Lung (tissue), 12 donors: ENCODE data around the gene BCAS1. TPM values are rescaled to one million over a fixed set of nuclear protein-coding genes. Genes with fewer than 3 reads are reported as not detected.

Experiments
- ATAC-seq: fragments of 200-7000 bp; cut with Tn5 transposase; one replicate; pipeline ENCODE4 v1.9.1; 2020; ENCODE audit warnings: moderate number of reproducible peaks; ENCODE audit not compliant: insufficient read depth, low FRiP score
- DNase-seq, 3 donors: peaks; one replicate each; pipeline ENCODE4 v3.0.0-alpha.2; 2013 to 2017
- H3K27ac ChIP-seq, 2 donors: one replicate each; pipeline ENCODE4 v1.5.1; 2013; ENCODE audit warnings: mild to moderate bottlenecking in 2 of 2, moderate library complexity in 2 of 2, control low read depth in 1 of 2, inconsistent platforms in 1 of 2, low read depth in 1 of 2, low read length in 1 of 2
- H3K27me3 ChIP-seq, 3 donors: one replicate each; pipeline ENCODE4 v1.5.1; 2013; ENCODE audit warnings: low read length in 2 of 3; ENCODE audit not compliant: control insufficient read depth in 3 of 3, insufficient read depth in 3 of 3
- H3K36me3 ChIP-seq, 4 donors: one replicate each; pipeline ENCODE4 v1.5.1; 2013; ENCODE audit warnings: low read length in 4 of 4, mild to moderate bottlenecking in 1 of 4, moderate library complexity in 1 of 4; ENCODE audit not compliant: control insufficient read depth in 4 of 4, insufficient read depth in 4 of 4
- H3K4me1 ChIP-seq, 5 donors: one replicate each; pipeline ENCODE4 v1.5.1; 2013; ENCODE audit warnings: low read length in 5 of 5, mild to moderate bottlenecking in 2 of 5, moderate library complexity in 1 of 5; ENCODE audit not compliant: control insufficient read depth in 5 of 5, insufficient read depth in 5 of 5
- H3K4me3 ChIP-seq: one replicate; pipeline ENCODE4 v1.5.1; 2013; ENCODE audit warnings: mild to moderate bottlenecking, control low read depth, moderate library complexity
- H3K9ac ChIP-seq, 2 donors: one replicate each; pipeline ENCODE4 v1.5.1; 2013; ENCODE audit warnings: low read length in 2 of 2, control low read depth in 1 of 2; ENCODE audit not compliant: insufficient read depth in 1 of 2
- H3K9me3 ChIP-seq, 4 donors: one replicate each; pipeline ENCODE4 v1.5.1; 2013; ENCODE audit warnings: low read length in 3 of 4, mild to moderate bottlenecking in 1 of 4, moderate library complexity in 1 of 4; ENCODE audit not compliant: control insufficient read depth in 4 of 4, insufficient read depth in 3 of 4
- WGBS, 2 donors: extraction: QIAGEN DNeasy Blood & Tissue Kit; methylation state at CpG; one replicate each; pipeline ENCODE4 v1.1.7; 2013; 5-methylcytosine and 5-hydroxymethylcytosine counted together
- polyA plus RNA-seq, 2 donors: library from polyadenylated mRNA; stranded (reverse); fragments of 200-250 nt; gene quantifications; one replicate each; pipeline ENCODE4 v1.2.1, GENCODE V29; 2013
- total RNA-seq, 2 donors: library from RNA; depleted of rRNA in 1 of 2; stranded (reverse); fragments of >200 nt in 1 of 2; gene quantifications; one replicate each; pipeline ENCODE4 v1.2.1, GENCODE V29; 2014 to 2021
- TF ChIP-seq, protein P1 (sequence below): IDR thresholded peaks from 2 replicates; pipeline ENCODE4 v1.5.1; 2012; ENCODE audit warnings: mild to moderate bottlenecking; ENCODE audit errors: control extremely low read depth, extremely low read depth
- donor health status: control.
- donor health status: control.
- donor health status: Bipolar disorder and iron deficiency.
- donor health status: healthy.
- donor health status: DM: yes; HTN: yes; CAD: no.

BCAS1 gene
- total and polyA plus RNA-seq, 4 donors: 1.2 to 4.0 (median 2.3) TPM

DNA sequence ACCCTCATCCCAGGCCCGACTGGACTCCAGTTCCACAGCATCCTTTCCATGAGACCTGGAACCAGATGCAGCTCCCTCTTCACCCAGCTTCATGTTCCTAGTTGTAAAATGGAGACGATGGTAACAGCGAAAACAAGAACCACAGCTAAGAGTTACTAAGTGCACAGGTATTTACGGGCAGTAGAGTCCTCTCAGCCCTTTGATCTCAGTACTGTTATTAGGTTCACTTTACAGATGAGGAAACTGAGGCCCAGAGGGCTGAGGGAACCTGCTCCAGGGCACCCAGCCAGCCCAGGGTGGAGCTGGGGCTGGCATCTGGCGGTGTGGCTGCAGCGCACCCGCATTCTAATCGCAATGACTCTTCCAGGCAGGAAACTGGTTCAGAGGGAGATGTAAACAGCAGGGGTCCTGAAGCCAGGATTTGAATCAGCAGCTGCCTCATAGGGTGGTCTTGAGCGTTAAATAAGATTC lies 858 bp downstream of the BCAS1 start:
- Histone ChIP-seq H3K4me1 (peaks cover 0 to 7% (median 0%) of the 10 kb centered on the region in 5 donors), H3K27ac (no peak overlapping the region), H3K36me3 (no peaks in the 10 kb centered on the region), H3K4me3 (no peak overlapping the region), H3K27me3 (no peaks in the 10 kb centered on the region), H3K9ac (no peak overlapping the region), H3K9me3 (no peaks in the 10 kb centered on the region)
- no peak for ATAC-seq
- WGBS, 2 donors: 78 to 90% methylated on average over 9 of the region's 9 CpGs
- TF ChIP-seq, protein P1, sequence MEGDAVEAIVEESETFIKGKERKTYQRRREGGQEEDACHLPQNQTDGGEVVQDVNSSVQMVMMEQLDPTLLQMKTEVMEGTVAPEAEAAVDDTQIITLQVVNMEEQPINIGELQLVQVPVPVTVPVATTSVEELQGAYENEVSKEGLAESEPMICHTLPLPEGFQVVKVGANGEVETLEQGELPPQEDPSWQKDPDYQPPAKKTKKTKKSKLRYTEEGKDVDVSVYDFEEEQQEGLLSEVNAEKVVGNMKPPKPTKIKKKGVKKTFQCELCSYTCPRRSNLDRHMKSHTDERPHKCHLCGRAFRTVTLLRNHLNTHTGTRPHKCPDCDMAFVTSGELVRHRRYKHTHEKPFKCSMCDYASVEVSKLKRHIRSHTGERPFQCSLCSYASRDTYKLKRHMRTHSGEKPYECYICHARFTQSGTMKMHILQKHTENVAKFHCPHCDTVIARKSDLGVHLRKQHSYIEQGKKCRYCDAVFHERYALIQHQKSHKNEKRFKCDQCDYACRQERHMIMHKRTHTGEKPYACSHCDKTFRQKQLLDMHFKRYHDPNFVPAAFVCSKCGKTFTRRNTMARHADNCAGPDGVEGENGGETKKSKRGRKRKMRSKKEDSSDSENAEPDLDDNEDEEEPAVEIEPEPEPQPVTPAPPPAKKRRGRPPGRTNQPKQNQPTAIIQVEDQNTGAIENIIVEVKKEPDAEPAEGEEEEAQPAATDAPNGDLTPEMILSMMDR: no peak
- no peak for DNase-seq

DNA sequence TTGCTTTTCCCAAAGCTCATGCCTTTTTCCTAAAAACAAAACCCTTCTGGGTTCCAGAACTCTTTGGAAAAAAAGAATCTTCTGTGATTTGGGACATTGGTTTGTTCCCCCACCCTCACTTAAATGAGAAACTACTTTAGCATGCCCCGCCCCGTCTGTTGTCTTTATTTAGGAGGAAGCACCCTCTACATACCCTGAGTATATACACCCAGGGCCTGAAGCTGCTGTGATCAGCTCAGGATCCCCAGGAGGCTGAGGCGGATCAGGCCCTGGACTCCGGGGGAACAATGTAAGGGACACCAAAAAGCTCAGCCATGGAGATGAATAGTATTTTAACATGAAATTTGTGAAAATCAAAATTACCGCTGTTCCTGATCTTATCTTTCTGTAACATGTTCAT lies 1.4 kb downstream of the BCAS1 start:
- Histone ChIP-seq H3K36me3 (no peaks in the 10 kb centered on the region), H3K4me1 (peaks cover 0 to 7% (median 0%) of the 10 kb centered on the region in 5 donors), H3K9ac (no peak overlapping the region), H3K4me3 (no peak overlapping the region), H3K27ac (no peak overlapping the region), H3K27me3 (no peaks in the 10 kb centered on the region), H3K9me3 (no peaks in the 10 kb centered on the region)
- TF ChIP-seq, protein P1: no peak
- DNase-seq (no peak), ATAC-seq (no peak)
- WGBS, 2 donors: 92 to 99% methylated on average over 5 of the region's 5 CpGs

DNA sequence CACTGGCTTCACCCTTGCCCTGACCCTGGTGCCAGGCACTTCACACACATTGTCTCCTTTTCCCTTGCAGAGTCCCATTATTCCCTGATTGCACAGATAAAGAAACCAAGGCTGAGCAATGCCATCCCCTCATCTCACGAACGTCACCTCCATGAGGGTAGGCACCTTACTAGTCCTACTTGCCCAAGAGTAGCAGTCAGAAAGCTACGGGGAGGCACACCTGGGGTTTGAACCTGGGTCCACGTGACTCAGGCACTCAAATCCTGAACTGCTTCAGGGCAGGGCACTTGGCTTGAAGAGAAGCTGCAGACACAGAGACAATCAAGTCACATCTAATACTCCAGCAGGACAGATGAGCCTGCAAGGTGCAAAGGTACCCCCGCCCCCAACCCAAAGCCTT lies 1.9 kb downstream of the BCAS1 start:
- no peak overlapping the region for H3K9ac ChIP-seq
- ATAC-seq (no peak), DNase-seq (no peak)
- TF ChIP-seq, protein P1: no peak
- no peaks in the 10 kb centered on the region for H3K27me3 ChIP-seq
- WGBS, 2 donors: 91 to 96% methylated on average over 5 of the region's 5 CpGs
- no peak overlapping the region for H3K27ac ChIP-seq
- H3K9me3 ChIP-seq: no peaks in the 10 kb centered on the region
- H3K4me3 ChIP-seq: no peak overlapping the region
- peaks cover 0 to 7% (median 0%) of the 10 kb centered on the region in 5 donors for H3K4me1 ChIP-seq
- no peaks in the 10 kb centered on the region for H3K36me3 ChIP-seq

DNA sequence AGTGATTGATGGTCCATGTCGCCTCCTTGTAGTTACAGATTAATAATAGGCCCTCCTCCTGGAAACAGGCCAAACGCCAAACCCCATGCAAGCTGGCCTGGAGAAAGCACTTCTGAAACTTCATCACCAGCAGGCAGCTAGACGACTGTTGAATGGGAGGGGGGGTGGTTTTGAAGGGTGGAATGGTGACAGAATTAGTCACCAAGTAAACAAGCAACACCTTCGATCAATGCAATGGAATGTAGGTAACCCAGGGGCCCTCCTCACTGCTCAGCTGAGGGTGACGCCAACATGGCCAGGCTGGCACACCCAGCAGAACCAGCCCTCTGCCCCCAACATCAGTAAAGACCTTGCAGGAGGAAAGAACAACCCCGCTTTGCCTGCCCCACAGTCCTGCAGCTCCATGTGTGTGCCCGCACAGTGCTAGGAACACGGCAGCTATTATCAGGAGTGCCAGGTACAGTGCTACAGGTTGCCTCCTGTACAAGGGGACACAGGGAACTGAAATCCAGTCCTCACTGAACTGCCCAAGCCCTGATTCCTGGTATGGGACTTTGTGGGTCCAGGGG lies 2.7 kb downstream of the BCAS1 start:
- DNase-seq: peak; percentile 73 to 77 (median 76)
- H3K4me1 ChIP-seq: peaks cover 0 to 7% (median 0%) of the 10 kb centered on the region in 5 donors
- no peaks in the 10 kb centered on the region for H3K27me3 ChIP-seq
- peak; percentile 83 for ATAC-seq
- no peak overlapping the region for H3K9ac ChIP-seq
- no peaks in the 10 kb centered on the region for H3K9me3 ChIP-seq
- H3K27ac ChIP-seq: peak overlapping the region in 1 of 2 donors; percentile 60
- H3K36me3 ChIP-seq: no peaks in the 10 kb centered on the region
- TF ChIP-seq, protein P1: no peak
- WGBS, 2 donors: 40 to 55% methylated on average over 8 of the region's 8 CpGs
- no peak overlapping the region for H3K4me3 ChIP-seq
